ENCODE results near the gene CCDC30. TPM values are rescaled to one million over a fixed set of nuclear protein-coding genes. Genes with fewer than 3 reads are reported as not detected.

Gene CCDC30
- total and polyA plus RNA-seq, 10 of the 15 experiments (the other 5 are each of a cell fraction or from before 2014, with no cell fraction given): 0.46 to 1.8 (median 1.0) TPM

DNA sequence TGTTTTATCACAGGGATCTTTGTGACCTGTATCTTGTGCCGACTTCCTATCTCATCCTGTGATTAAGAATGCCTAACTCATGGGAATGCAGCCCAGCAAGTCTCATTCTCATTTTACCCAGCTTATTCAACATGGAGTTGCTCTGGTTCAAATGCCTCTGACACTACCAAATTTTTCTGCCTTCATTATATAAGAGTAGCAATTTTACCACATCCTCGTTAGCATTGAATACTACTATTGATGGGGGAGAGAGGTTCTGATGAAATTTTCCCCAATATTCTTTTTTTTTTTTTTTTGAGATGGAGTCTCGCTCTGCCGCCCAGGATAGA lies 150.7 kb downstream of the CCDC30 start:
- Histone ChIP-seq H4K20me1 (ENCODE audit: control insufficient read depth, insufficient read depth) (no peaks in the 10 kb centered on the region), H3K79me2 (ENCODE audit: control insufficient read depth, insufficient read depth, low read length) (no peaks in the 10 kb centered on the region), H3K27ac (ENCODE audit: control insufficient read depth, insufficient read depth) (no peak overlapping the region), H3K9ac (ENCODE audit: control insufficient read depth, insufficient read depth, low read length) (no peak overlapping the region), H2AFZ (ENCODE audit: control insufficient read depth, low read depth, low read length) (no peak overlapping the region), H3K4me3 (no peak overlapping the region), H3K4me1 (ENCODE audit: control insufficient read depth, insufficient read depth, low read length) (no peaks in the 10 kb centered on the region), H3K36me3 (ENCODE audit: control insufficient read depth in 2 of 2, insufficient read depth in 2 of 2, low read length in 1 of 2) (no peaks in the 10 kb centered on the region), H3K4me2 (ENCODE audit: control insufficient read depth, insufficient read depth) (no peak overlapping the region), H3K27me3 (replicated peaks in 1 of 2; ENCODE audit: control insufficient read depth in 2 of 2, insufficient read depth in 2 of 2, low read length in 1 of 2) (no peaks in the 10 kb centered on the region), H3K9me3 (replicated peaks; ENCODE audit: control insufficient read depth, insufficient read depth, low read length) (no peaks in the 10 kb centered on the region)
- TF ChIP-seq, protein P1, sequence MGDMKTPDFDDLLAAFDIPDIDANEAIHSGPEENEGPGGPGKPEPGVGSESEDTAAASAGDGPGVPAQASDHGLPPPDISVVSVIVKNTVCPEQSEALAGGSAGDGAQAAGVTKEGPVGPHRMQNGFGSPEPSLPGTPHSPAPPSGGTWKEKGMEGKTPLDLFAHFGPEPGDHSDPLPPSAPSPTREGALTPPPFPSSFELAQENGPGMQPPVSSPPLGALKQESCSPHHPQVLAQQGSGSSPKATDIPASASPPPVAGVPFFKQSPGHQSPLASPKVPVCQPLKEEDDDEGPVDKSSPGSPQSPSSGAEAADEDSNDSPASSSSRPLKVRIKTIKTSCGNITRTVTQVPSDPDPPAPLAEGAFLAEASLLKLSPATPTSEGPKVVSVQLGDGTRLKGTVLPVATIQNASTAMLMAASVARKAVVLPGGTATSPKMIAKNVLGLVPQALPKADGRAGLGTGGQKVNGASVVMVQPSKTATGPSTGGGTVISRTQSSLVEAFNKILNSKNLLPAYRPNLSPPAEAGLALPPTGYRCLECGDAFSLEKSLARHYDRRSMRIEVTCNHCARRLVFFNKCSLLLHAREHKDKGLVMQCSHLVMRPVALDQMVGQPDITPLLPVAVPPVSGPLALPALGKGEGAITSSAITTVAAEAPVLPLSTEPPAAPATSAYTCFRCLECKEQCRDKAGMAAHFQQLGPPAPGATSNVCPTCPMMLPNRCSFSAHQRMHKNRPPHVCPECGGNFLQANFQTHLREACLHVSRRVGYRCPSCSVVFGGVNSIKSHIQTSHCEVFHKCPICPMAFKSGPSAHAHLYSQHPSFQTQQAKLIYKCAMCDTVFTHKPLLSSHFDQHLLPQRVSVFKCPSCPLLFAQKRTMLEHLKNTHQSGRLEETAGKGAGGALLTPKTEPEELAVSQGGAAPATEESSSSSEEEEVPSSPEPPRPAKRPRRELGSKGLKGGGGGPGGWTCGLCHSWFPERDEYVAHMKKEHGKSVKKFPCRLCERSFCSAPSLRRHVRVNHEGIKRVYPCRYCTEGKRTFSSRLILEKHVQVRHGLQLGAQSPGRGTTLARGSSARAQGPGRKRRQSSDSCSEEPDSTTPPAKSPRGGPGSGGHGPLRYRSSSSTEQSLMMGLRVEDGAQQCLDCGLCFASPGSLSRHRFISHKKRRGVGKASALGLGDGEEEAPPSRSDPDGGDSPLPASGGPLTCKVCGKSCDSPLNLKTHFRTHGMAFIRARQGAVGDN (IDR thresholded peaks at IDR 0.05): no peak
- TF ChIP-seq JUND (IDR thresholded peaks at IDR 0.05; ENCODE audit: low read depth, low read length) (no peak), BCL11A (IDR thresholded peaks at IDR 0.05; ENCODE audit: low read depth, low read length) (no peak), SMAD5 (IDR thresholded peaks at IDR 0.05; ENCODE audit: low read depth) (no peak), HDGF (IDR thresholded peaks at IDR 0.05) (no peak), MEF2A (IDR thresholded peaks at IDR 0.05; ENCODE audit: insufficient read depth, low read depth, low read length) (no peak), DPF2 (IDR thresholded peaks at IDR 0.05) (no peak), EZH2 (IDR thresholded peaks at IDR 0.05; ENCODE audit: borderline replicate concordance, control insufficient read depth, low read depth, low read length) (no peak), FOS (IDR thresholded peaks at IDR 0.05; ENCODE audit: borderline replicate concordance, extremely low read depth, insufficient read length) (no peak), RUNX3 (IDR thresholded peaks at IDR 0.05; ENCODE audit: low read length) (no peak), POU2F2 (IDR thresholded peaks at IDR 0.05; ENCODE audit: borderline replicate concordance, low read depth, low read length) (no peak), WRNIP1 (IDR thresholded peaks at IDR 0.05; ENCODE audit: borderline replicate concordance, low read depth, low read length) (no peak)
- TF ChIP-seq, protein P2, sequence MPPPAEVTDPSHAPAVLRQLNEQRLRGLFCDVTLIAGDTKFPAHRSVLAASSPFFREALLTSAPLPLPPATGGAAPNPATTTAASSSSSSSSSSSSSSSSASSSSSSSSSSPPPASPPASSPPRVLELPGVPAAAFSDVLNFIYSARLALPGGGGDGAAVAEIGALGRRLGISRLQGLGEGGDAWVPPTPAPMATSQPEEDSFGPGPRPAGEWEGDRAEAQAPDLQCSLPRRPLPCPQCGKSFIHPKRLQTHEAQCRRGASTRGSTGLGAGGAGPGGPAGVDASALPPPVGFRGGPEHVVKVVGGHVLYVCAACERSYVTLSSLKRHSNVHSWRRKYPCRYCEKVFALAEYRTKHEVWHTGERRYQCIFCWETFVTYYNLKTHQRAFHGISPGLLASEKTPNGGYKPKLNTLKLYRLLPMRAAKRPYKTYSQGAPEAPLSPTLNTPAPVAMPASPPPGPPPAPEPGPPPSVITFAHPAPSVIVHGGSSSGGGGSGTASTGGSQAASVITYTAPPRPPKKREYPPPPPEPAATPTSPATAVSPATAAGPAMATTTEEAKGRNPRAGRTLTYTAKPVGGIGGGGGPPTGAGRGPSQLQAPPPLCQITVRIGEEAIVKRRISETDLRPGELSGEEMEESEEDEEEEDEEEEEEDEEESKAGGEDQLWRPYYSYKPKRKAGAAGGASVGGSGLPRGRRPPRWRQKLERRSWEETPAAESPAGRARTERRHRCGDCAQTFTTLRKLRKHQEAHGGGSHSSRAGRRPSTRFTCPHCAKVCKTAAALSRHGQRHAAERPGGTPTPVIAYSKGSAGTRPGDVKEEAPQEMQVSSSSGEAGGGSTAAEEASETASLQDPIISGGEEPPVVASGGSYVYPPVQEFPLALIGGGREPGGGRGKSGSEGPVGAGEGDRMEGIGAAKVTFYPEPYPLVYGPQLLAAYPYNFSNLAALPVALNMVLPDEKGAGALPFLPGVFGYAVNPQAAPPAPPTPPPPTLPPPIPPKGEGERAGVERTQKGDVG (CRISPR knock-in tag; IDR thresholded peaks at IDR 0.05): no peak
- DNase-seq (ENCODE audit: low read depth, low spot score) (no peak), ATAC-seq (no peak), FAIRE-seq (no peak)
- ChIA-PET POLR2A (no interaction called here), RAD21 (ENCODE audit: unreplicated experiment) (no interaction called here), CTCF (no interaction called here), SMC1A (ENCODE audit: uncharacterized antibody, unreplicated experiment) (no interaction called here)
- in situ Hi-C loops (cut with MboI): no loop called here
- WGBS (ENCODE audit: insufficient coverage, insufficient replicate concordance, low lambda C conversion rate, missing lambda C conversion rate): 63% methylated on average over 4 of the region's 4 CpGs
- intact Hi-C loops (cut with micrococcal nuclease; ENCODE audit: unreplicated experiment): no loop called here
- no TSS peak for BruUV-seq (replicated peaks)

All from GM12878 (cell line).